ENCODE results near the gene ARHGAP21. TPM values are rescaled to one million over a fixed set of nuclear protein-coding genes. Genes with fewer than 3 reads are reported as not detected.
"Not testable (repeated sequence)": the region's sequence is repeated elsewhere in the genome, so short reads cannot be mapped to it uniquely, and the experiment has no call there.

The ARHGAP21 gene
- total RNA-seq, 1 donor from 2014 or later = 67.1 TPM

DNA sequence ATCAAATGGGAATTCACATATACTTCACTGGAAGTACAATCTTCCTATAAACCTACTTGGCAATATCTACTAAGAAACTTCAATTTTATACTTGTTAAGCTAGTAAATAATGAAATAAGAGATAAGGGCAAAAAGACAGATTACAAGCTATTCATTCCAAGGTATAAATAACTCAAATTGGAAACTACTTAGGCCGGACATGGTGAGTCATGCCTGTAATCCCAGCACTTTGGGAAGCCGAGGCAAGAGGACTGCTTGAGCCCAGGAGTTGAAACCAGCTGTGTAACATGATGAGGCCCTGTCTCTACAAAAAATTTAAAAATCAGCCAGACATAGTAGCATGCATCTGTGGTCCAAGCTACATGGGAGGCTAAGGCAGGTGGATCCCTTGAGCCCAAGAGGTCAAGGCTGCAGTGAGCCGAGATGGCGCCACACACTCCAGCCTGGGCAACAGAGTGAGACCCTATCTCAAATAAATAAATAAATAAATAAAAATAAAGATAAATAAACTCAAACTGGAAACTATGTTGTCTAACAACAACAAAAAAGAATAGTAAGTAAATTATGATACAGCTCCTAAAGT lies 37.6 kb downstream of the ARHGAP21 start:
- peak in 1 of 2 donors; percentile 48 for DNase-seq (ENCODE audit: low read depth in 2 of 2)

DNA sequence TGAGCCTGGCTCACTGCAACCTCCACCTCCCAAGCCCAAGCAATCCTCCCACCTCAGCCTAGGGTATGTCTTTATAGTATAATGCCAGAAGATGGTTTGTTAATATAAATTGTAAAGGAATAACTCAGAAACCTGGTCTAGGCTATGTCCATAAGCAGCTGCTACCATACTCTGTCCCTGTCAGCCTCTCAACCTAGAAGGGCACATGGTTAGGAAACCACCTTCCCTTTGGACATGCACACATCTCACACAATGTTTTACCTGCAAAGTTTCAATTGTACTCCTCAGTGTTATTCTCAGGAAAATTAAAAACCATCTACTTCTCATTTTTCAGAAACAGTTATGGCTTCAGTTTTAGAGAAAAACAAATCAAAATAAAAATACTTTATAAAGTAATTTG lies 40.1 kb downstream of the ARHGAP21 start:
- no peak for DNase-seq (ENCODE audit: low read depth in 2 of 2)

DNA sequence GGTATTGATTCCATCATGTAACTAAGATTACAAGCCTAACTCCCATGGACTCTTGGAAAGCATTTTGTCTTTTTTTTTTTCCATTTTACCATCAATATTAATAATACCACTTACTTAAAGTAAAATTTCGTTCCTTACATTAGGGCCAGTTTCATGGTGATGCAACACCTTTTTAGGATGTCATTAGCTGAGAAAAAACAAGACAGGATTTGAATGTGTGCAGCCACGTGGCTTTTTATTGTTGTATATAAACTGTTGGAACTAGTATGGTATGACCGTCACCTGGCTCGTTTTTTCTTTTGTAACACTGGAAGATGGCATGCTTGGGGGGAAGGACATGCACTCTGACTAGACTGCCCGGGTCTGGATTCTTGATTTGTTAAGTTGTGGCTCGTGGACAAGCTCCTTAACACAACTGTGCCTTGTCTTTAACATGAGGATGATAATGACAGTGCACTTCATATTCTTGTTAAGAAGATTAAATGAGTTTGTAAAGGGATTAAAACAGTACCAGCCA lies 42.1 kb downstream of the ARHGAP21 start:
- peak in 1 of 2 donors; percentile 17 for DNase-seq (ENCODE audit: low read depth in 2 of 2)

DNA sequence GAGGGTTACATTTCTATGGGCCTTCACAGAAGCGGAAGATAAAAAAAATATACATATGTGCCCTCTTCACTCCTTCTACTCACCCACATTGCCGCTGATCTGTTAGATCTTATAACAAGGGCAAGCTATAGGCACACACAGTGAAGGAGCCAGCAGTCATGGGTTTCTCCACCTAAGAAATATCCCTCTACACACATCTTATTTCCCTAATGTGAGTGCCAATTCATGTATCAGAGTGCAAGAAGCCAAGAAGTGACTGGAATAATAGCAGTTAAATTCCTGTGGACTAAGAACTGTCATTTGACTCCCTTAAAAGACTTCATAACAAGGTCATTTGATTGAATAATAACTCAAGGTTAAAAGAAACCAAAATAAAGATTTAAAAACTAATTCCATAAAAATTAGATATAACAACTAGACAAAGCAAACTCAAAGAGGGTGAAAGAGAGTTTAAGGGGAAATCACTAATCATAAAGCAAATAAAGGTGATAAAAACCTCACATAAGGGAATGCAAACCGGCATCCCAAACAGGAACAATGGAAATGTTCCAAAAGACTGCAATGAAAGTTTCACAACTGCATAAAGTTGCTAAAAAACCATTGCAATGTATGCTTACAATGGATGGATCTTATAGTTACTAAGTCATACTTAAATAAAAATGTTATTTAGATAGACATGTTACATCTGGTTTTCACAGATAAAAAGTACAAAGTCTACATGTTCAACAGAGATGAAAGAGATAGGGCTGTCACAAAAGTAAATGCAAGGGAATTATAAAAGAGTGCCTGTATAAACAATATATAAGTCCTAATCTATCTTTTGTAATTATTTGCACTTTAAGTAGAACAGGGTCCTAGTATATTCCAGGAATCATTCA lies 42.8 kb downstream of the ARHGAP21 start:
- peak in 1 of 2 donors; percentile 14 for DNase-seq (ENCODE audit: low read depth in 2 of 2)

DNA sequence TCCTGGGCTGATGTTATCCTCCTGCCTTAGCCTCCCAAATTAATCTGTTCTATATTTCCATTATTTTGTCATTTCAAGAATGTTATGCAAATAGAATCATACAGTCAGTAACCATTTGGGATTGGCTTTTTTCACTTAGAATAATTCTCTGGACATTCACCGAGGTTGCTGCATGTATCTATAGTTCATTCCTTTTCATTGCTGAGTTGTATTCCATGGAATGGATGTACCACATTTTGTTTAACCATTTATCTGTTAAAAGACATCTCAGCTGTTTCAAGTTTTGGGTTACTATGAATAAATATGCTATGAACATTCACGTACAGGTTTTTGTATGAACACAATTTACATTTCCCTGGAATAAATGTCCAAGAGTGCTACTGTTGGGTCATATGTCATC lies 44.9 kb downstream of the ARHGAP21 start:
- DNase-seq (ENCODE audit: low read depth in 2 of 2) = no peak

DNA sequence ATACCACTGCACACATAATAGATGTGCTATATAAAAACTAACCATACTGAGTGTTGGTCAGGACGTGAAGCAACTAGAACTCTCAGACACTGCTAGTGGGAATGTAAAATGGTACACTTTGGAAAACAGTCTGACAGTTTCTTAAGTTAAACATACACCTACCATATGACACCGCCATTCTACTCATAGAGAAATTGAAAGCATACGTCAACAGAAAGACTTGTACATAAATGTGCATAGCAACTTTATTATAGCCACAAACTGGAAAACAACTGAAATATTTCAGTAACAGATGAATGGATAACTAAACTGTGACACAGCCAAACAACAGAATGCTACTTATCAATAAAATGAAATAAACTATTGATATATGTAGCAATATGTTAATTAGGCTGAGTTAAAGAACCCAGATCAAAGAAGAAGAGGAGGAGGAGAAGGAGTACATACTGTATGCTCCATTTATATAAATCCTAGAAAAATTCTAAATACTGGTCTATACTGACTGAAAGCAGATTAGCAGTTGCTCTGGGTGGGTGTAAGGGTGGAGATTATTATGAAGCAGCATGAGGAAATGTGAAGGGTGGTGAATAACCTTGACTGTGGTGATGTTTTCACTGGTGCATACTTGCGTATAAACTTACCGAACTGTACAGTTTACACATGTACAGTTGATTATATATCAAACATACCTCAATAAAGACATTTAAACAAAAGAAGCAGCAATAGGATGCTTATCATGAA lies 48.6 kb downstream of the ARHGAP21 start:
- DNase-seq (ENCODE audit: low read depth in 2 of 2) = no peak

DNA sequence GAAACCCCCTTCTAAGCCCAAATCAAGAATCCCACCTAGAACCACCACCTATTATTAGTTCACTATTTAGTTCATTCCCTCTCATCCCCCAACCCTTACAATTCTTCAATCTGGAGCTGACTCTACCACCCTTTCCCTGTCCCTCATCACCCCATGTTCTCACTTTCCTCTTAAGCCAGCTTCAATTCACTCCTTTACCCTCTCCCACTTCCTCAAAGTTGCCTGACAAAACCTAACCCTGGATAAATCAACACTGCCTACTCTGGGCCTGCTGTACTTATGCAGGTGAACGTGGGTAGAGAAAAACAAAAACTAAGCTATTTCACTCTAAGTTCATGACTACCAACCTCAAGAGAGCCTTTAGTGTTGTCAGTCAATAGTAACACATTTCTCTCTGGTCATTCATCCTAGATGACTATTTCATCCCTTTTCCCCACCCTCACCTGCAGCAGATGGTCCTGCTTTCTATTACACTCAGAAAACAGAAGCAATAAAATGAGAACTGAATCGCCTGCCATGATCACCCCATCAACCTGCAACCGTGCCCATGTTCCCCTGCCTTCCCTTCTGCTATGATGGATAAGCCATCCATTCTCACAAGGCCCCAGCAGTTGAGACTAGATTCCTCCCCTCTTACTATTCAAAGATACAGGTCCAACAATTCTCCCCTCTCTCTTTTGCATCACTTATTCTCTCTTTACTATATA lies 52.6 kb downstream of the ARHGAP21 start:
- no peak for DNase-seq (ENCODE audit: low read depth in 2 of 2)

DNA sequence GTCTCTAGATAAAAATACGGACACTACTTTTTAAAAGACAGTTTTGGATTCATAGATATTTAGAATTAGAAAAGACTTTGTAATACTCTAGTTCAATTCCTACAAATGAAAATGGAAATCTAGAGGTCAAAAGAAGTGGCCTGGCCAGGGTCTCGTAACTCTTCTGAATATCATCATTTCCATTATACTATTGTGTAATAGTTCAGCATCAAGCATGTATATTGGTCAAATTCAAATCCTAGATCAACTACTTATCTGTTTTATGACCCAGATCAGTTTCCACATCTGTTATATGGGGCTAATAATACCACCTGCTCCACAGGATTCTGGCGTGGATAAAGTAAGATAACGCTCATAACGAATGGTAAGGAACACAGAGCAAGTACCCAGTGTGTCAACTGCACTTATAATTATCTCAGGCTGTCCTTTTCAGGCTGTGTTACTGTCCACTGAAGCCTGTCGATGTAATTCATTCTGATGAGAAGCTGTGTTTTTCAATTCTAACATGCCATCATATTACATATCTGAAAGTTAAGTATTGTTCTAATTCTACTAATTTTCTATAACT lies 54.3 kb downstream of the ARHGAP21 start:
- no peak for DNase-seq (ENCODE audit: low read depth in 2 of 2)

DNA sequence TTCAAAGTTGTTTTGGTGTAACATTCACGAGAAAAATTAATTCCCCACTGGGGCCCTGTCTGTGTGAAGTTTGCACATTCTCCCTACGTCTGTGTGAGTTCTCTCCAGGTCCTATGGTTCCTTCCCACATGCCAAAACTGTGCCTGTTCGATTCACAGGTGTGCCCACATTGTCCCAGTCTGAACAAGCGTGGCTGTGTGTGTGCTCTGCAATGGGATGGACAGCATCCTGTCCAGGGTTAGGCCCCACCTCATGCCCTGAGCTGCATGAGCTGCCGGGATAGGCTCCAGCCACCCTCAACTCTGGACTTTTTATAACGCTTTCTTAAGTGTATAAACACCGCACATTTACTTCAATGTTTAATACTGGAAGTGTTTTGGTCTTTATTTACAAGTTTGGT lies 55.4 kb downstream of the ARHGAP21 start:
- no peak for DNase-seq (ENCODE audit: low read depth in 2 of 2)

DNA sequence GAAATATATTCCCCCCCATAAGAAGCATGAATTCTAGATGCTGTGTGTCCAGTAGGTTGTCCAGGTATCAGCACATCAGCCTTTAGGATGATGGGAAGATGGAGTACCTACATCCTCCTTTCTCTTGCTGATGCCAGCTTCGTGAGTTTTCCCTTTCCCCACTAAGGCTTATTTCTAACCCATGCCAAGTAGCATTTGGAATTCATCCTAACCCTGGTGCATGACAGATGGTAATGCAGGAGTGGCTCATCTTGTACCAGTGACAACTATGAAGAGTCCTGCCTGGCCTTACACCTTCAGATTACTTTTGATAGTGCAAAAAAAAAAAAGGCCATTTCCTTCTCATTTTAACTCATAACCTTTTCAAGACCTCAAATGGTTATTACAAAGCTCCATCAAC lies 58.7 kb downstream of the ARHGAP21 start:
- no peak for DNase-seq (ENCODE audit: low read depth in 2 of 2)

DNA sequence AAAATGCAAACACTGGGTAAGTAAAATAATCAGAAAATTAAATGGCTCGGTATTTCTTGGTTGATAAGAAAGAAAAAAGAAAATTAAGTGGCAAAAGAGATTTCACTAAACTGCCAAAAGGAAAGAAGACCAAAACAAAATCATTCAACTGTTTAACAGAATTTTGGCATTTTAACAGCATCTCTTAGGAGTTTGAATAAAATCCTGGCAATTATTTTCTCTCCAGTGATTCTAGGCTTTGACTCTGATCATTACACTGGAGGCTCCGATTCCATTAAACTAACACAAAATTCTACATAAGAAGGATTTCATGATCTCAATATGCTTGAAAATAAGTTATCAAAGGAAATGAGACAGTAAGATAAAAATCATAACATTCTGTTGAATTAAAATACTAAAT lies 62.3 kb downstream of the ARHGAP21 start:
- DNase-seq (ENCODE audit: low read depth in 2 of 2) = no peak

DNA sequence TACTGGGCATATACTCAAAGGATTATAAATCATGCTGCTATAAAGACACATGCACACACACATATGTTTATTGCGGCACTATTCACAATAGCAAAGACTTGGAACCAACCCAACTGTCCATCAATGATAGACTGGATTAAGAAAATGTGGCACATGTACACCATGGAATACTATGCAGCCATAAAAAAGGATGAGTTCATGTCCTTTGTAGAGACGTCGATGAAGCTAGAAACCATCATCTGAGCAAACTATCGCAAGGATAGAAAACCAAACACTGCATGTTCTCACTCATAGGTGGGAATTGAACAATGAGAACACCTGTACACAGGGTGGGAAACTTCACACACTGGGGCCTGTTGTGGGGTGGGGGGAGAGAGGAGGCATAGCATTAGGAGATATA lies 65.4 kb downstream of the ARHGAP21 start:
- DNase-seq (ENCODE audit: low read depth in 2 of 2) = not testable (repeated sequence)

DNA sequence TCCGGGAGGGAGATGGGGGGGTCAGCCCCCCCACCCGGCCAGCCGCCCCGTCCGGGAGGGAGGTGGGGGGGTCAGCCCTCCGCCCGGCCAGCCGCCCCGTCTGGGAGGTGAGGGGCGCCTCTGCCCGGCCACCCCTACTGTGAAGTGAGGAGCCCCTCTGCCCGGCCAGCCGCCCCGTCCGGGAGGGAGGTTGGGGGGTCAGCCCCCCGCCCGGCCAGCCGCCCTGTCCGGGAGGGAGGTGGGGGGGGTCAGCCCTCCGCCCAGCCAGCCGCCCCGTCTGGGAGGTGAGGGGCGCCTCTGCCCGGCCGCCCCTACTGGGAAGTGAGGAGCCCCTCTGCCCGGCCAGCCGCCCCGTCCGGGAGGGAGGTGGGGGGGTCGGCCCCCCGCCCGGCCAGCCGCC lies 67.4 kb downstream of the ARHGAP21 start:
- not testable (repeated sequence) for DNase-seq (ENCODE audit: low read depth in 2 of 2)

DNA sequence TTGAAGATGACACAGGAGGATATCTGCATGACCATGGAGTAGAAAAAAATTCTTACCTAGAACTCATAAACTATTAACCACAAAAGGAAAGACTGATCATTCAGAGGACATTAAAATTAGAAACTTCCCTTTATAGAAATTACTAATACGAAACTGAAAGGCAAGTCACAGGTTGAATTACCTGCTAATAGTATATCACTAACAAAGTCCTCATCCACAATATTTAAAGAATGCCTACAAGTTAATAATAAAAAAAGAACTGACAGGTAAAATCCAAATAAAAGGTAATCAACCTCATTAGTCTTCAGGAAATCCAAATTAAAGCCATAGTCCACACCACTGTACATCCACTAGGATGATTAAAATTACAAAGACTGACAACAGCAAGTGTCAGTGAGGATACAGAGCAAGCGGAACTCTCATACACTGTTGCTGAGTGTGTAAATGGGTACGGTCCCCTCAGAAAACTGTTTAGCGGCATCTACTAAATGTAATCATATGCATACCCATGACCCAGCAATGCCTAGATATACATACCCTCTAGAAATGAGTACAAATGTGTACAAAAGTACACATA lies 71.2 kb downstream of the ARHGAP21 start:
- no peak for DNase-seq (ENCODE audit: low read depth in 2 of 2)

DNA sequence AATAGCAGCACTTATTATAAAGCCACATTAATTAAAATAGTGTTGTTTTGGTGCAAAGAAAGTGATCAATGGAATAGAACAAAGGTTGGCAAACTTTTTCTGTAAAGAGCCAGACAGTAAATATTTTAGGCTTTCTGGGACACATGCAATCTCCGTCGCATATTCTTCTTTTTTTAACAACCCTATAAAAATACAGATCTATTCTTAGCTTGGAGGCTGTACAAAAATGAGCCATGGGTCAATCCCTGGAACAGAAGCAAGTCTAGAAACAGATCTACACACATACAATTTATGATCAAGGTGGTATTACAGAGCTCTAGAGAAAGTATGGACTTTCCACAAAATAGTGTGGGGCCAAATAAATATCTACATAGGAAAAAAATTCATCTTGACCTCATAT lies 71.8 kb downstream of the ARHGAP21 start:
- no peak for DNase-seq (ENCODE audit: low read depth in 2 of 2)

DNA sequence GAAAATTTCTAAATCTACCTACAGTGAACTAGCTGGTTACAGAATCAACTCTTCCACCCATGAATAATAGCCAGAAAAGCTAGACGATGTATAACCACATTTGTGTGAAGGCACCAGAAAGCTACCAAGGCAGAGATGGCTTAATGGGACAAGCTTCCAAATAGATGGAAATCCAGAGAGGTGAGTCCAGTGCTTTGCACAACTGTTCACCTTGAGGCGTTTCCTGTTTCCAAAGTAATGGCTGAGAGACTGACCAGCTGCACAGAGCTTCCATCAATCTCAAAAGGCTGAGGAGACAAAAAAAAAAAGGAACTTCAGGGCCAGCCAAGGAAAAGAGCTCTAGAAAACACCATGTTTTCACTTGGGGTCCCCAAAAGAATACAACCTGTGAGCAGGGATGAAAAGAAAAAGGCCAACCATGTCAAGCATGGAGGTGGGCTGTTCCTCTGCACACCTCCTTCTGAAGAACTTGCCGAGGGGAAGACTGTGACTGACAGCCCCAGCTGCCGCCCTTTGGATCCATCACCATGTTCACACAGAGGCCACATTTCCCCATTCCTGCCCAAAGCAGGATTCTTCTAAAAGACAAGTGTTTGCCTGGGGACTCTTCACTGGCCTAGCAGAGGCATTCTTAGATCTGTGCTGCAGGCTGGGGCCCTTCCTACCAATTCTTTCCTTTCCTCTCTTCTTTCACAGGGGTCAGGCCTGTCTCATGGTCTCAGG lies 72.9 kb downstream of the ARHGAP21 start:
- DNase-seq (ENCODE audit: low read depth in 2 of 2) = no peak

DNA sequence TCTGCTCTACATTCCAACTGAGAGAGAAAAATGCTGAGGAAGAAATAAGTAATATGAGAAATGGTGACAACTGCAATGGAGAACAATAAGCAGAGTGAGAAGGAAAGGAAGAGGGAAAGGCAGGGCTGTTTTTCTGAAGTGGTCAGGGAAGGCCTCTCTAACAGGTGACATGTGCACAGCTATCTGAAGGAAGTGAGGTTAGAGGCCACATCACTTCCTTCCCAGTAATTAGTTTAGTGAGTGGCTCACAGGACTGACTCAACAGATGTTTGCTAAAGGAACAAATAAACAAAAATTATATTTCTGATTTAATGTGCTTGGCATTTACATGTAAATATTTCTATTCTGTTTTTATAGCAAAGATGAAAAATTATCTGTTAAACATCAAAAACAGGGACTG lies 77.9 kb downstream of the ARHGAP21 start:
- peak; percentile 25 to 81 for DNase-seq (ENCODE audit: low read depth in 2 of 2)

DNA sequence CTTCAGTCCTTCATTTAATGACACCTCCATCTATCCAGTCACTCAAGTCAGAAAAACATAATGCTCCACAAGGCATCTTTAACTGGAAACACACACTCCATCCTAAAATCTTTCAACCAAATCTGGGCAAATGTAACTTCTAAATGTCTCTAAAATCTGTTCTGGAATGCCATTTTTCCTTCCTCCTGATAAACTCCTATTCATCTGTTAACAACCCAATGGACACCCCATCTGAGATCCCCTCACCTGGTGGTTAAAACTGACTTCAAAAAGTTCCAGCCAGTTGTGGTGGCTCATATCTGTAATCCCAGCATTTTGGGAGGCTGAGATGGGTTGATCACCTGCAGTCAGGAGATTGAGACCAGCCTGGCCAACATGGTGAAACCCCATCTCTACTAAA lies 78.7 kb downstream of the ARHGAP21 start:
- no peak for DNase-seq (ENCODE audit: low read depth in 2 of 2)

DNA sequence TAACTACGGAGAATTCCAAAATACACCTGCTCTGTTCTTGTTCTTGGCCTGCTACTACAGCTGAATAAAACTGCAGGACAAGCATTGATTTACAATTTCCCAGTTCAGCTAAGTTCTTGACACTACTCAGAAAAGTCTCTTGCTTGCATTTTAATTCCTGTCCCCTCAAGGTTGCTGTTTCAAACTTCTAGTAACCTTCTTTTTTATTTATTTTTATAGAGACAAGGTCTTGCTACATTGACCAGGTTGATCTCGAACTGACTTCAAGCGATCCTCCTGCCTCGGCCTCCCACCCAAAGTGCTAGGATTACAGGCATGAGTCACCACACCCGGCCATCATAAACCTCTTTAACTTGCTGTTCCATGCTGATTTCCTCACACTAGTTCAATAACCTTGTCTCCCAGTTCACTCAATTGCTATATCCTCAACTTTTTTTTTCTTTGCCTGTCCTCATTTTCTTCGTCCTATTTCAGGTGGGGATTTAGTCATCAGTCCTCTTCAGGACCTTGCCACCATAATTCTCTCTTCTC lies 79.9 kb downstream of the ARHGAP21 start:
- DNase-seq (ENCODE audit: low read depth in 2 of 2) = no peak
